Measurements from ENCODE around the gene ZNF175. TPM values are rescaled to one million over a fixed set of nuclear protein-coding genes. Genes with fewer than 3 reads are reported as not detected.

The ZNF175 gene
- total and polyA plus RNA-seq, 10 of the 15 experiments (the other 5 are each of a cell fraction or from before 2014, with no cell fraction given): 1.5 to 12.0 (median 4.1) TPM

GRCh38 chr19:51615991-51616390, 44.9 kb downstream of the ZNF175 start:
- no TSS peak for BruUV-seq (replicated peaks)
- no peak for ATAC-seq
- H2AFZ ChIP-seq (ENCODE audit: control insufficient read depth, low read depth, low read length): no peak overlapping the region

More at GRCh38 chr19:51615991-51616390, 44.9 kb downstream of the ZNF175 start:
- FAIRE-seq (no peak), DNase-seq (ENCODE audit: low read depth, low spot score) (no peak)
- 79% methylated on average over 7 of the region's 7 CpGs for WGBS (ENCODE audit: insufficient coverage, insufficient replicate concordance, low lambda C conversion rate, missing lambda C conversion rate)
- ChIA-PET SMC1A (ENCODE audit: uncharacterized antibody, unreplicated experiment) (interaction anchor here (1.6 kb wide), 1 partner anchor 45 kb away, joined by 3 read pairs; no protein-coding TSS in a partner anchor), CTCF (interaction anchor here (0.6 to 1.2 kb wide), 3 partner anchors 9 to 199 kb away, joined by 3 to 4 read pairs (median 4); no protein-coding TSS in a partner anchor), POLR2A (no interaction called here), RAD21 (ENCODE audit: unreplicated experiment) (no interaction called here)
- no peaks in the 10 kb centered on the region for H3K36me3 ChIP-seq (ENCODE audit: control insufficient read depth in 2 of 2, insufficient read depth in 2 of 2, low read length in 1 of 2)
- H3K4me1 ChIP-seq (ENCODE audit: control insufficient read depth, insufficient read depth, low read length): peaks cover 14% of the 10 kb centered on the region
- TF ChIP-seq FOS (IDR thresholded peaks at IDR 0.05; ENCODE audit: borderline replicate concordance, extremely low read depth, insufficient read length) (no peak), YY1 (IDR thresholded peaks at IDR 0.05; ENCODE audit: low read depth, low read length) (no peak), NR2C2 (IDR thresholded peaks at IDR 0.05; ENCODE audit: borderline replicate concordance, control insufficient read depth, insufficient read length, low read depth) (no peak), HDGF (IDR thresholded peaks at IDR 0.05) (no peak), FOXM1 (IDR thresholded peaks at IDR 0.05; ENCODE audit: low read depth, low read length) (no peak), HDAC2 (IDR thresholded peaks at IDR 0.05) (no peak), SUPT20H (IDR thresholded peaks at IDR 0.05; ENCODE audit: borderline replicate concordance, control insufficient read depth, low read depth, low read length) (no peak), E2F4 (IDR thresholded peaks at IDR 0.05; ENCODE audit: low read depth, low read length) (no peak), ZNF274 (IDR thresholded peaks at IDR 0.05; ENCODE audit: insufficient read depth, insufficient read length) (no peak), SUZ12 (IDR thresholded peaks at IDR 0.05; ENCODE audit: unreplicated experiment) (no peak), ATF3 (IDR thresholded peaks at IDR 0.05; ENCODE audit: borderline replicate concordance, extremely low read depth, low read depth, low read length) (no peak), MYC (IDR thresholded peaks at IDR 0.05; ENCODE audit: insufficient read depth, insufficient read length, insufficient replicate concordance, low read length, severe bottlenecking) (no peak), USF1 (IDR thresholded peaks at IDR 0.05; ENCODE audit: borderline replicate concordance, extremely low read length, insufficient read depth, low read depth, low read length) (no peak), NFYB (IDR thresholded peaks at IDR 0.05; ENCODE audit: insufficient read depth, low read depth, low read length) (no peak), ETV6 (conservative IDR thresholded peaks at IDR 0.05 in 1 of 2, IDR thresholded peaks at IDR 0.05 in 1 of 2; ENCODE audit: borderline replicate concordance in 1 of 2, low read depth in 1 of 2) (no peak)
- H3K4me2 ChIP-seq (ENCODE audit: control insufficient read depth, insufficient read depth): no peak overlapping the region
- intact Hi-C loops (cut with micrococcal nuclease; ENCODE audit: unreplicated experiment): no loop called here
- no peak overlapping the region for H3K4me3 ChIP-seq
- no peak overlapping the region for H3K9ac ChIP-seq (ENCODE audit: control insufficient read depth, insufficient read depth, low read length)
- peaks cover 7% of the 10 kb centered on the region; the same call in 2 of the 3 replicates for H3K9me3 ChIP-seq (replicated peaks; ENCODE audit: control insufficient read depth, insufficient read depth, low read length)
- H3K27me3 ChIP-seq (replicated peaks in 1 of 2; ENCODE audit: control insufficient read depth in 2 of 2, insufficient read depth in 2 of 2, low read length in 1 of 2): no peaks in the 10 kb centered on the region; a peak in 1 of 4 replicates
- no peak overlapping the region for H3K27ac ChIP-seq (ENCODE audit: control insufficient read depth, insufficient read depth)
- in situ Hi-C loops (cut with MboI): no loop called here
- no peaks in the 10 kb centered on the region for H3K79me2 ChIP-seq (ENCODE audit: control insufficient read depth, insufficient read depth, low read length)
- H4K20me1 ChIP-seq (ENCODE audit: control insufficient read depth, insufficient read depth): no peaks in the 10 kb centered on the region
